ENCODE measurements around the gene TAX1BP3.

The TAX1BP3 gene

DNA sequence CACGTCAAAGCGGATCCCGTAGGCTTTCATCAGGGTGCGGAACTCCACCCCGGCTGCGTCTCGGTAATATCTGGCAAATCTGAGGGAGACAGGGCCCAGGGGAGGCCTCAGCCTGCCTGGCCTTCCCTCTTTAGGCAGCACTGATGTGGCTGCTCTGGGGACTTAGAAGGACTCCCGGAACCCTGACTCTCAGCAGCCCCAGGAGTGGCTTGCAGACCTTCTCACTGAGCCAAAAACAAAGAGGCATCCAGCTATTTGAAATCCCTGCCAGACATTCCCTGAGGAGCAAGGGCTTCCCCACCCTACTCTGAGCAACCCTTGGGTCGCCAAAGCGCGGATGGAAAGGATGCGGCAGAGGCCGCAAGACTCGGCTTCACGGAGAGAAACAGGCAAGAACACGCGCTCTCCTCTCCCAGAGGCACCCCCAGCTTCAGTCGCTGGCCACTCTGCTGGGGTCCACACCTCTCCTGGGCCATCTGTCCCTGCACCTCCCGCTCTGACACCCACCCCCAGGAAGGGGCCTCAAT is 19.7 kb upstream of the TAX1BP3 start:
- no peak for DNase-seq

DNA sequence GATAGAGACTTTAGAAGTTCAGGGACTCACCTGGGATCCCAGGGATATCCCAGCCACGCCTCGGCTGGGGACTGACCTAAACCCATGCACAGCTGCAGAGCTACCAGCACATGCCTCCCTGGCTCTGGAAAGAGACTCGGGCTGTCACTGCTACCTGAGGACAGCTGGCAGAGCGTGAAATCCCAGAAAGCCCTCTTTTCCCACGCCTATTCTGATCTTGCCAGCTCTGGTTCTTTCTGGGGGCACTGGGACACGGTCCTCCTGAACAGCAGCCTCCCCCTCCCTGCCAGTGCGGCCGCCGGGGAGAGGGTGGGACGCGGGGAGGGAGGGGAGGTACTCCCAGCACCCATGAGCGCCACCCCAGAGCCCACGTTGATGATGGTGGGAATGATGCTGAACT is 16.8 kb upstream of the TAX1BP3 start:
- DNase-seq: no peak

DNA sequence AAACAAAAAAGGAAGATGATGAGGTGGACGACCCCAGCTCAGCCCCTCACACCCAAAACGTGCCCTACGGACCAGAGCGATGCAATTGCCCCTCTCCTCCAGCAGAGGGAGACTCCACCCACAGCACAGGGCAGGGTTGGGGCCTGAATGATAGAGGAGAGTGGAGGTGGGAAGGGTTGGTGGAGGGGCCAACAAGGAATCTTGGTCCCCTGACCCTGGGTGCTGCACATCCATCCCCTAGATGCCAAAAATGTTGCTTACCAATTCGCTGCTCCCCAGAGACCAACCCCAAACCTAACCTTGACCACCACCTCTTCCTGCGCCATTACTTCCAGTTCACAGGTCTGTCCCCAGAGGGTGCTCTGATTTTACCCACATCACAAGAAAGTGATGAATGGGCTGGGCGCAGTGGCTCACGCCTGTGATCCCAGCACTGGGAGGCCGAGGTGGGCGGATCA is 14.7 kb upstream of the TAX1BP3 start:
- DNase-seq: peak; percentile 57 to 71

DNA sequence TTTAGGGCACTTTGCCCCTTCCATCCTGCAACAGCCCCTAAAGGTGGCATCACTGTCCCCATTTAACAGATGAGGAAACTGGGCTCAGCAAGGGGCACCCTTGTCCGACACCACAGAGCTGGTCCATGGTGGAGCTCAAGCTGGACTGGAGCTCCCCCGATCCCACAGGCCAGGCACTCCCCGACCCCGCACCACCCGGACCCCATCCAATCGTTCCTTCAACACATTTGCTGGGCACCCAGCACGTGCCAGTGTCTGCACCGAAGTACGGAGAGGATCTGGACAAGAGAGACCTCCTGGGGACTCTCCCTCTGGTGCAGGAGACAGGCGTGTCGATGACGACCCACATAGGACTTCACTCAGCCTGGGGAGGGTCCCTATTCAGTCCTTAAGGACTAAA is 13.7 kb upstream of the TAX1BP3 start:
- no peak for DNase-seq

DNA sequence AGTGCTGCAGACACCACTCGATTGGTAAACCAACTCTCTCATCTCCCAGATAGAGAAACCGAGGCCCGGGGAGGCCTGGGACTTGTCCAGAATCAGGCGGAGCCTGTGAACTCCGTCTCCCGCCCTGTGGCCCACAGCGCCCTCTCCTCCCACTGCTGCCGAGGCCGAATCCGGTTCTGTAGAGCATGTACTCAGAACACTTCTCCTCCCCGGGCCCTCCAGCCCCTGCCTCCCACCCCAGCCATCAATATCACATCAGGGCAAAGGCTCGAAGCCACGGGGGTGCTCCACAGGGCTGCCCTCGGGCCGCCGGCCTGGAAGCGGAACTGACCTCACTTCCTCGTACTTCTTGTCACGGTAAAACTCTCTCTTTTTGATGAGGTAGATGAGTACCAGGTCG is 13.2 kb upstream of the TAX1BP3 start:
- DNase-seq: no peak

DNA sequence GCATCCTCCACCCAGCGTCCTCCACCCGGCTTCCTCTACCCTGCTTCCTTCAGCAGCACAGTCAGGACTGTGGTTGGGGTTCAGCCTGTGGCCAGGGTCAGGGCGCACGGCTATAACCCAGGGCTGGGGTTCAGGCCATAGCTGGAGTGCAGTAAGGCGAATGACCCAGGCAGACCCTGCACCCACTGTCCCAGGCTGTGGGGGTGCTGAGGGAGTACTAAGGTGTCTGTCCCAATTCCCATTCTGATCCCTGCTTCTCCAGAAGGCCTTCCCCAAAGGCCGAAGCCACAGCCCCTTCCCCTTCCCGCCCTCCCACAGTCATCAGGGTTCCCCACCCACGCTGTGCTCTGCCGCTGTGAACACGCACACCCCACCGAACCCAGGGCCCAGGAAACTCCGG is 12.7 kb upstream of the TAX1BP3 start:
- no peak for DNase-seq

DNA sequence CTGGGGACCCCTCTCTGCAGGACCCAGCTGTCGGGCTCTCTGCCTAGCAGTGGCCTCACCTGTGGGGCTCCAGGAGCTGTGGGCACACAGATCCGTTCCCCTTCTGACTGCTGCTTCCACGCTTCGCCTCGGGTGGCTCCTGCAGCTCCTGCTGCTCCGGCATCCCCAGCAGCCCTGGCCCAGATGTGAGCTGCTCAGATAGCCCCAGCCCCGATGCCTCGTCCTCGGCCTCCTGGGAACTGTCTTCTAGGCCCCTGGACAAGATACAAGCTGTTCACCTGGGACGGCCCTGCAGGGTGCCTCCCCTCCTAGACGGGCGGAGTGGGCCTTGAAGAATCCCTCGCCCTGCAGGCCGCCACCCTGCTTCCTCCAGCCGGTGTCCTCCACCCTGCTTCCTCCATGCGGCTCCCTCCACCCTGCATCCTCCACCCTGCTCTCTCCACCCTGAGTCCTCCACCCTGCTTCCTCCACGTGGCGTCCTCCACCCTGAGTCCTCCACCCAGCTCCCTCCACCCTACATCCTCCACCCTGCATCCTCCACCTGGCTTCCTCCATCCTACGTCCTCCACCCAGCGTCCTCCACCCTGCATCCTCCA is 11.3 kb upstream of the TAX1BP3 start:
- no peak for DNase-seq

DNA sequence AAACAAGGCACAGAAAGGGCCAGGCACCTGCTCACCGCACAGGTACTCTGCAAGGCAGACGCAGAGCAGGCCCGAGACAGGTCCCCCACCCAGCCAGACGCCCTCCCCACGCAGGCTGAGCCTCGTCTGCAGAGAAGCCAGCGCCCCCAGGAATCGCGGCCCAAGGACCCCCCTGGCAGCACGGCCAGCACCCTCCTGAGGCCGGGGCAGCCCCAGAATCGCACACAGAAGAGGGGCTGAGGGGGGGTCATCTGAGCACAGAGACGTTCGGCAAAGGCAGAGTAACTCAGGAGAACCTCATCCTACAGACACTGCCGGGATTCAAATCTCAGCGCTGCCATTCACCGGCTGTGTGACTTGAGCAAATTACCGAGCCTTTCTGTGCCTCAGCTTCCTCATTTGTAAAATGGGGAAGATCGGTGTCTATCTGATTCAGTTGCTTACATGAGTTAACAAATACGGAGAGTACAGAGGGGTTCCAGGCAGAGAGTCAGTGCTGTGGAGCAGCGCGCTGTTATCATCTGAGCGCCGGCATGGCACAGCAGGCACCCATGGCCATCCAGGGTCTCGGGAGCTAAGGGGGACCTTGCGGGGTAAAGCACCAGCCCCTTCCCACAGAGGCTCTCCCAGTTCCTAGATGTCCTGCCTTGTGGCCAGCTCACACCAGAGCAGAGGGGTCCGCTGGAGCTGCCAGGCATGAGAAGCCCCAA is 10.6 kb upstream of the TAX1BP3 start:
- DNase-seq: no peak

DNA sequence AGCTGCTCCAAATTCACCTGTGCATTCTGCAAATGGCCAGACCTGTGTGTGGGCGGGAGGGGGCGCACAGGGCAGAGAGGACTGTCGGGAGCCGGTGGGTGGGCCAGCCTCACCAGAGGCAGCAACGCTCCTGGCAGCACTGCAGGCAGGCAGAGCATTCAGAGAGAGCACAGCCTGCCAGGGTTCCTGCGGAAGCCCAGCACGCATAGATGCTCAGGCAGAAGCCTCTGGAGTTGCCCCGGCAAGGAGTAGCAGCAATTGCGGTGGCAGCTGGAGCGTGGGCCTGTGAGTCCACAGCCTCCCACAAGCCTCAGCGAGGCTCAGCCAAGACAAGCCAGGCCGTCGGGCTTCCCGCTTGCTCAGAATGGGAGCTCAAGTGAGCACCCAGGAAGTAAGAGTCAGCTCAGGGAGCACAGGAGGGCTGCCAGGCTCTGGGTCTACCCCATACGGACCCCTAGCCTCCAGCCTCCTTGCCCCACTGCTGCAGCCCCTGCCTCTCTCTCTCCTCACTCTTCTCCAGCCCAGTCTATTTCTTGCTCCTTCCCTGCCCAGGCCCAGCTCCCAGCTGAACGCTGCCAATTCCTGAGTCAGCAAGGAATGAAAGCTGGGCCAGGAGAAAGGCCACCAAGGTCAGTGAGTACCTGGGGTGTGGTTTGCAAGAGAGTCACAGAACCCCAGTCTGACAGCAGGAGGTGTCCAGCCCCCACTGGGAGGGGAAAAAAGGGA is 9.9 kb upstream of the TAX1BP3 start:
- no peak for DNase-seq

DNA sequence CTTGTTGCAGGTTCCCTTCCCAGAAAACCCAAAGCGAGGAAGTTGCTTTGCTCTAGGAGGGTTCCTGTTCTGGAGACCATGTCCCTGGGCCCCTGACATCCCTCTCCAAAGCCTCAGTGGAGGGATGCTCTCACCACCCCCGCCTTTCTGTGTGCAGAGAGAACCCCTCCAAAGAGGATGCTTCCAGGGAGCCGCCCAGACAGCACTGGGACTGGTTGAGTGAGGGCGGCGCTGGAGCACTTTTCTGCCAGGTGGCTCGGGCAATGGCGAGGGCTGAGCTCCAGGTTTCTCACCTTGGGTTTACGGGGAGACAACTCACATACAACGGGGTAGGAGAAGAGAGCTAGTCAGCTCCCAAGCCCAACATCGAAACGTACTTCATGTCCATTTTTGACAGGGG is 7.5 kb upstream of the TAX1BP3 start:
- DNase-seq: no peak

DNA sequence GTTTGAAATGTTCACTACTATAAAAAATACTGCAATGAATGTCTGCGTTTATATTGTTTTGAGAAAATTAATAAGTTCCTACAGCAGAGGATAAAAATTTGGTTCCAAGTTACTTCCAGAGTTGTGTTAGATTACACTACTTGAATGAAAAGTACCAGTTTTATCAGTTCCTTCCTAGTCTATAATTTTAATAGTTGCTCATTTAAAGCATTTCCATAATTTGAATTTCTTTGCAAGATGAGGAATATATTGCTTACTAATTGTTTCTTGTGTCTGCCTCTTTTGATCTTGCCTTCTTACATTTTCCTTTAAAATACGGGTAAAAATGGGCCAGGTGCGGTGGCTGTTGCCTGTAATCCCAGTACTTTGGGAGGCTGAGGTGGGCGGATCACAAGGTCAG is 4.2 kb upstream of the TAX1BP3 start:
- DNase-seq: no peak

DNA sequence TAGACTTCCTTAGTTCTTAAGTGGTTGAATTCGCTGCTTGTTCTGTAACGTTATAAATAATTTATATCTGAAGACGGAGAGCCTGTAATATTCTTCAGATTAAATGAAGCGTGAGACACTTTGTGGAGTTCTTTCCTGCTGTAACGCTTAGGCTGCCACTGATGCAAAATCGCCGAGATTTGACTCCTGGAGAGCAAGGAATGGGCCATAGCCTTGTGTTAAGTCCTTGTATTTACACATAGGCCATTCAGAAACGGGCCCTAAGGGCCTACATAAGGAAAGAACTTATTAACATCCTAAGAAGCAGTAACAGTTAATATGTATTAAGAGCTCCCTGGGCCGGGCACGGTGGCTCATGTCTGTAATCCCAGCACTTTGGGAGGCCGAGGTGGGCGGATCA is 1.2 kb upstream of the TAX1BP3 start:
- DNase-seq: no peak

DNA sequence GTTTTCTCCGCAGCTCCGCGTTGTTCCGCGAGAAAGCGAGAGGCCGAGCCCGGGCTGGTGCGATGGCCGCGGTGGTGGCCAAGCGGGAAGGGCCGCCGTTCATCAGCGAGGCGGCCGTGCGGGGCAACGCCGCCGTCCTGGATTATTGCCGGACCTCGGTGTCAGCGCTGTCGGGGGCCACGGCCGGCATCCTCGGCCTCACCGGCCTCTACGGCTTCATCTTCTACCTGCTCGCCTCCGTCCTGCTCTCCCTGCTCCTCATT is 638 bp upstream of the TAX1BP3 start:
- DNase-seq: no peak

DNA sequence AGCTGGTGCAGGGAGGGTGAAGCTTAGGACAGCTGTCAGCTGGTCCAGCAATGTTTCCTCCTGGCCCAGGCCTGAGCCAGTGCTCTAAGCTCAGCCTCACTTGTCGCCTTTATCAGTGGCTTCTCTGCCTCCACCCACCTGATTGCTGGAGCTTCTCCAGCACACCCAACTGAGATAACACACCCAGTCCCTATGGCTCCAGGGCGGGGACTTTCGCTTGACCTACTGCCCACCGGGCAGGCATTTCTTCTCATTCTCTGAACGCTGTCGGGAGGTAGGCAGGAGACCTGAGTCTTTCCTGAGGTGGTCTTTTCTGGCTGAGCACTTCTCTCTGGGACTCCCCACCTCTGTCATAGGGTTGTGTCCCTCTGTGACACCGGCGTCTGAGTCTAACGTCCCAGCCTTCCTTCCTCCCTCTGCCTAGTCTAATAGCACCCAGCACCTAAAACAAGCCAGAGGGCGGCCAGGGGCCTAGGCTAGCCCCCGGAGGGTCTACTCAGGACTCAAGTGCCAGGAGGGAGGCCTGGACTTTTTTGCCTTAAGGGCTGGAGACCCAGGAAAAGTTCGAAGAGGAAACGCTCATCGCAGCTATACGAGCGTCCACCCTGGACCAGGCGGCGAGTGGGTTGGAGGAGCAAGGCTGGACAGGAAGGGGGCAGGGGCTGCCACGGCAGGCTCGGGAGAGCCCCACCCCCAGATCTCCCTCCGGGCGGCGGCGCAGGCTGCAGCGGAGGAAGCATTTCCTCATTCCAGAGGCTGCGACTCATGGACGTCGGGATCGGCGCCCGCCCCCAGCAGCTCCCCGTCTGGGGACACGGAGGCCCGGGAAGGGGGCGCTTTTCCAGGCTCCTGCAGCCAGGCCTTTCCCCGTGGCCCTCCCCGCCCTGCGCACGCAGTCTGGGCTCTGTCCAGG is 756 bp downstream of the TAX1BP3 start:
- DNase-seq: no peak

DNA sequence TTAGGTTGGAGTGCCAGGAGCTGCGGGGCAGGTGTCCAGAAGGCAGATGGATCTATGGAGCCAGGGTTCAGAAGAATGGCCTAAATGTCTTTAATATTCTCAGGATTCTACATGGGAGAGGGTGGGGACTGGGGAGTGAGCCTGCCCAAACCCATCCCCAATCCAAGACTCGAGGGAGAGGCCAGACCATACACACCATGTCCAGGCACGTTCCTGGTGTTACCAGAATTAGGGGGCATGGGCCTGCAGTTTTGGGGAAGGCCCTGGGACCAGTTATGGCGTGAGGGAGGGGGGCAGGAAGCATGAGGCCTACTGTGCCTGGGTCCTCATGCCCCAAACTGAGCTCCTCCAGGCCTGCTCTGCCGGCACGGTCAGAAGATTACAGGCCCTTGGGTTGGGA is 1.9 kb downstream of the TAX1BP3 start:
- no peak for DNase-seq

DNA sequence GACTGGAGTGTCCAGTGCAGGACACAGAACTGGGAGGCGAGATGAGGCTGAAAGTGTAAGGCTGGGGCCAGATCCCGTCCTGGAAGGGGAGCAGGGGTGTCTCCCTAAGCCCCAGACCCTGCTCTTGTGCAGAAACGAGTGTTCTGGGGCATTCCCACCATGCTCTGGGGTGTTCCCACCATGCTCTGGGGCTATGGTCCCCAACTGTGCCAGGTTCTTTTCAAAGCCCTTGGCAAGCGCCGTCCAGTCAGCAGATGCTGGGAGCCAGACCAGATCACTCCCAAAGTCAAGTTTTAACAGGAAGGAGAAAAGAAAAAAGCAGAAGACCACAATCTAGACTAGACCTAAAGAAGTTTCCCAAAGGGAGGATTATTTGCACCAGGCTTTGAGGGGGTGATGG is 2.5 kb downstream of the TAX1BP3 start:
- no peak for DNase-seq

DNA sequence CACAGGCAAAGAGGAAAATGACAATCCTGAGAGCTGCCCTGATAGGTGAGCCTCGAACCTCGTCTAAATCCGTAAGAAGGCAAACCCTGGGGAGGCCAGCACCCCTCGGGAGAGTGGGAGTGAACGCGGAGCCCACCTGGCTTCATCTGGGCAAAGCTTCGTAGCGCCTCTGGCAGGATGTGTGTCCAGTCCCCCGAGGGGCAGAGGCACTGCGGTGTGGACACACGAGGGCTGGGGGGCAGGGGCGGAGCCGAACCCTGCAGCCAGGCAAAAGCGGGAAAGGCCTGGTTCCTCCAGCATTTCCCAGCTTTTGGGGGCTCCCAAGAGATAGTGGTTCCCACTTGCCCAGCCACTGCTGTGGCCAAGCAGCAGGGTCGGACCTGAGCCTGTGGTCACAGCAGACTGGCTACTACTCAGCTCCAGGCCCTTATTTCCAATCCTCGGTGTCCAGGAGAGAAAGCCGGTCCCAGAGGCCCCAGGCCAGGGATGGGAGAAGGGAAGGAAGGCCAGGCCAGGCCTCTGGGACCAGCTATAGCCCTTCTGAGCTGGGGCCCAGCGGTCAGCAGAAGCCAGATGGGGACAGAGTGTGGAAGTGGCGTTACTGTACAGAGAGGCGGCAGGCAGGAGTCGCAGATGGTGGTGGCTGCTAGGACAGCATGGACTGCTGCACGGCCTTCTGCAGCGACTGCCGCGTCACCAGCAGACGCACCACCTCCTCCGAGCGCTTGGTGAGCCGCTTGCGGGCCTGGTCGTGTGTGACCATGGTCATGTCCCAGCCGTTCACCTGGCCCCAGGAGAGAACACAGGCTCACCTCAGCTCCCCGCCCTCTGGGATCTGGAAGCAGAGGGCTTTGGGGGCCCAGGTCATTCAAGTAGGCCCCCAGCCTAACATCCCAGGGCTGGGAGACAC is 5.0 kb downstream of the TAX1BP3 start:
- no peak for DNase-seq

DNA sequence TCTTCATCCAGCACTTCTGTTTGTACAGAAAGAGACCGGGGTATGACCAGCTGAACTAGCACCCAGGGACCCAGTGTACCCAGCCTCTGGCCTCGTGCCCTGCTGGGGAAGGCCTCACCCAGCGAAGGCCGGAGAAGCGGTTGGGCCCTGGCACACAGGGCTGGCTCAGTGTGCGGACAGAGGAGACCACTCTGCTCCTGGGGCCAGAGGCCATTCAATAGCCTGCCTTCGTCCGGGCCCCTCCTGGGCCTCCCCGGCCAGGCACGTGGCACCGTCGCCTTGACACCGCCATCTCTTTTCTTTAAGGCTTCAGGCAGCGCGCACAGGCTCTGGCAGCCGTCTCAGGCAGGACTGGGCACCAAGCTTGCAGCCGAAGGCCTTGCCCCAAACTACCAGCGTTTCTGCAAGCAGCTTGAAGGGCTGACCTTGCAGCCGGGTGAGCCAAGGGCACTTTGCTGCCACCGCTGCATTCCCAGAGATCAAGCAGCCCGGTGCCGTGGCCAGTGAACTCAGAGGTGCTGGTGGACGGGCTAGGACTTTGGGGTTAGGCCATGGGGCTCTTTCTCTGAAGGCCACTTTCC is 8.0 kb downstream of the TAX1BP3 start:
- DNase-seq: no peak

DNA sequence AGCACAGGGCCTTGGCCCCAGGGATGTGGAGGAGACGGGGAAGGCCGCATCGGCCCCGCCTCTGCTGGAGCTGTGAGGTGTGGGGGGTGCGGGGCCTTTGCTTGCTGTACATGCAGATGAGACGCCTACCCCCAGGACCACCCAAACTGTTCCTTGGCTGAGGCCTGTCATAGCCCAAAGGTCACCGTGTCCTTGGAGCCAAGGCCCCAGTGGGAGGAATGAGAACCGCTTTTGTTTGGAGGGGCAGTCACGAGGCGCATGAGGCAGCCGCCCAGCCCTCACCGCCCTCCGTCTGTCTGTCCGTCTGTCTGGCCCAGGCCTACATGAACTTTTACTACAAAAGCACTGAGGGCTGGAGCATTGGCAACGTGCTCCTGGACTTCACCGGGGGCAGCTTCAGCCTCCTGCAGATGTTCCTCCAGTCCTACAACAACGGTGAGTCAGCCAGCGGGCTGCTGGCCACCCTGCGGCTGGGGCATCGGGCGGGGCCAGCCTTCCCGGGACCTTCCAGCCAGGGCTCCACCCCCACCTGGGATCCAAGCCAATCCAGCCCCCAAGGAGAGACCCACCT is 8.8 kb downstream of the TAX1BP3 start:
- DNase-seq: no peak

DNA sequence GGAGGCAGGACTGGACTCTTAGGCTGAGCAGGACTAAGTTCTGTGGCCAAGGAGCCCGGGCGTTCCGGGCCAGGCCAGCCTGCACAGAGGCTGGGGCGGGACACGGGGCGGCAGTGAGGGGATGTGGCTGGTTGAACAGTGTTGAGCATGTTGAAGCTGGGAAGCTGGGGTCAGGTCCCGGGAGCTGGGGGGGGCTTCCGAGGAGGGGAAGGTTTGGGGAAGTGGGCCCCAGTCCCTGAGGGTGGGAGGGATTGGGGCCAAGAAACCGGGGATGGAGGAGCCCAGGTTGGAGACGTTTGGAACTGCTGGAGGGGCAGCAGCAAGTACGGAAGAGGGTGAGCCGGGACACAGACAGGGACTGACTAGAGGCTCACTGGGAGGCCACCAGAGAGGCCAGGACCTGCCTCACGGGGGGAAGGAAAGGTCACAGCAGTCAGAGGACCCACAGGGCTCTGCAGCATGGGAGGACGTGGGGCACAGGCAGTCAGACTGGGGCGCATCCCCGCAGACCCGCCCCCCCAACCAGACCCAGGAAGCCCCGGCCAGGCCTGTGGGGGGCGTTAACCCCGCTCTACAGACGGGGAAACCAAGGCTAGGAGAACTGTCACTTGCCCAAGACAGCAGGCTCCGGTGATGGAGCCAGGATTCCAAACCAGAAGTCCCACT is 9.5 kb downstream of the TAX1BP3 start:
- DNase-seq: no peak
